A549 (cell line): ENCODE measurements around the gene TENT5C. TPM values are rescaled to one million over a fixed set of nuclear protein-coding genes. Genes with fewer than 3 reads are reported as not detected.

Experiments used
- ATAC-seq, 2 experiments: fragments of 200-7000 bp in 1 of 2; fragments of >200 bp in 1 of 2; cut with Nextera tagmentation in 1 of 2; cut with Tn5 transposase in 1 of 2; 3 replicates each; pipeline versions ENCODE4 v1.8.0 to v1.9.1; 2018 to 2020; ENCODE audit warnings: mild to moderate bottlenecking in 1 of 2, moderate library complexity in 1 of 2
- CTCF ChIA-PET: fragments of 300-600 bp; sonication (Branson Sonifier 250); formaldehyde crosslinking; extraction: SDS; loops from one replicate; lab custom pipeline; 2021; ENCODE audit warnings: antibody characterized with exemption, inconsistent platforms; lab: Yijun Ruan, JAX
- POLR2A ChIA-PET: fragments of 350-600 bp; formaldehyde crosslinking; extraction: SDS; loops from one replicate; lab custom pipeline; 2021; ENCODE audit warnings: antibody characterized with exemption, inconsistent platforms; lab: Yijun Ruan, JAX
- DNase-seq, 2 experiments: peaks; one replicate each; pipeline versions ENCODE4 v3.0.0 to v3.0.0-alpha.2; 2011 to 2016; ENCODE audit warnings: low read depth in 1 of 2, low spot score in 1 of 2
- FAIRE-seq: peaks from 2 replicates; lab custom pipeline; 2011; peaks lifted over from hg19 to GRCh38; lab: Jason Lieb, UNC
- H3K27ac ChIP-seq, 2 experiments: fragments of >200 bp; sonication (Bioruptor Twin); formaldehyde crosslinking; 3 replicates each; pipeline ENCODE4 v1.5.1; 2016 to 2017
- H3K4me1 ChIP-seq: fragments of >200 bp; sonication (Bioruptor Twin); formaldehyde crosslinking; 3 replicates; pipeline ENCODE4 v1.6.1; 2016
- H3K4me2 ChIP-seq: fragments of >200 bp; sonication (Bioruptor Twin); formaldehyde crosslinking; 3 replicates; pipeline ENCODE4 v1.6.1; 2016
- H3K4me3 ChIP-seq: fragments of >200 bp; sonication (Bioruptor Twin); formaldehyde crosslinking; 3 replicates; pipeline ENCODE4 v1.5.1; 2016
- H3K9me3 ChIP-seq: fragments of >200 bp; sonication (Bioruptor Twin); formaldehyde crosslinking; 3 replicates; pipeline ENCODE4 v1.6.1; 2016
- CBX2 ChIP-seq: fragments of 200-600 bp; sonication (generic); IDR thresholded peaks from 2 replicates; pipeline ENCODE4 v1.6.1; 2016; ENCODE audit warnings: low read depth, mild to moderate bottlenecking, borderline replicate concordance
- CHD2 ChIP-seq: fragments of 150-350 bp; IDR thresholded peaks from 2 replicates; pipeline ENCODE4 v1.6.1; 2014; ENCODE audit warnings: low read length; ENCODE audit not compliant: partially characterized antibody
- CHD4 ChIP-seq: fragments of 200-600 bp; sonication (generic); IDR thresholded peaks from 2 replicates; pipeline ENCODE4 v1.6.1; 2016; ENCODE audit warnings: antibody characterized with exemption, mild to moderate bottlenecking, borderline replicate concordance
- EHF ChIP-seq: fragments of 250-450 bp; sonication (Bioruptor Pico); IDR thresholded peaks from 2 replicates; pipeline ENCODE4 v1.5.0; 2020; ENCODE audit warnings: mild to moderate bottlenecking
- EHMT2 ChIP-seq: fragments of 200-600 bp; sonication (generic); IDR thresholded peaks from 2 replicates; pipeline ENCODE4 v1.6.1; 2016; ENCODE audit warnings: antibody characterized with exemption, low read depth, mild to moderate bottlenecking, moderate library complexity
- FOSB ChIP-seq: fragments of 250-450 bp; sonication (Bioruptor Pico); IDR thresholded peaks from 2 replicates; pipeline ENCODE4 v1.5.0; 2020; ENCODE audit warnings: mild to moderate bottlenecking, moderate library complexity
- FOSL2 ChIP-seq, 2 experiments: fragments of 450-650 bp in 1 of 2; fragments of >200 bp in 1 of 2; sonication (Bioruptor Twin) in 1 of 2; formaldehyde crosslinking; IDR thresholded peaks; 2 replicates each; pipeline versions ENCODE4 v1.5.0 to v1.6.1; 2016 to 2020; ENCODE audit warnings: mild to moderate bottlenecking in 1 of 2, moderate library complexity in 1 of 2
- FOXS1 ChIP-seq: fragments of 250-450 bp; sonication (Bioruptor Pico); IDR thresholded peaks from 2 replicates; pipeline ENCODE4 v1.5.0; 2020; ENCODE audit warnings: mild to moderate bottlenecking, moderate library complexity
- HOXB5 ChIP-seq: fragments of 250-450 bp; sonication (Bioruptor Pico); IDR thresholded peaks from 2 replicates; pipeline ENCODE4 v1.5.0; 2020; ENCODE audit warnings: mild to moderate bottlenecking, moderate library complexity
- NR3C1 ChIP-seq: fragments of >200 bp; sonication (Bioruptor Twin); formaldehyde crosslinking; IDR thresholded peaks from 3 replicates; pipeline ENCODE4 v1.6.1; 2017
- PHF8 ChIP-seq: fragments of 200-600 bp; sonication (generic); IDR thresholded peaks from 2 replicates; pipeline ENCODE4 v1.6.1; 2016; ENCODE audit warnings: low read depth, mild to moderate bottlenecking, antibody characterized with exemption, moderate library complexity, borderline replicate concordance
- POLR2AphosphoS2 ChIP-seq: conservative IDR thresholded peaks from 2 replicates; pipeline ENCODE4 v1.6.1; 2012; ENCODE audit warnings: low read length, improper control_type of control experiment, inconsistent platforms
- RAD21 ChIP-seq, 2 experiments: fragments of >200 bp in 1 of 2; sonication (Bioruptor Twin) in 1 of 2; formaldehyde crosslinking in 1 of 2; IDR thresholded peaks in 1 of 2; conservative IDR thresholded peaks in 1 of 2; 2 replicates in 1 of 2; 3 replicates in 1 of 2; pipeline ENCODE4 v1.6.1; 2012 to 2018; ENCODE audit warnings: inconsistent platforms in 1 of 2
- RCOR1 ChIP-seq: fragments of 150-350 bp; IDR thresholded peaks from 2 replicates; pipeline ENCODE4 v1.6.1; 2014; ENCODE audit warnings: antibody characterized with exemption, low read length, low read depth
- SREBF2 ChIP-seq: fragments of 450-650 bp; IDR thresholded peaks from 2 replicates; pipeline ENCODE4 v1.6.1; 2014; ENCODE audit warnings: mild to moderate bottlenecking, moderate library complexity
- TFCP2L1 ChIP-seq: fragments of 250-450 bp; sonication (Bioruptor Pico); IDR thresholded peaks from 2 replicates; pipeline ENCODE4 v1.5.0; 2021; ENCODE audit warnings: mild to moderate bottlenecking
- ZNF302 ChIP-seq: fragments of 250-450 bp; sonication (Bioruptor Pico); IDR thresholded peaks from 2 replicates; pipeline ENCODE4 v1.9.0; 2021; ENCODE audit warnings: inconsistent platforms, mild to moderate bottlenecking, moderate library complexity
- WGBS: methylation state at CpG from one replicate; pipeline ENCODE4 v1.1.6; 2017; ENCODE audit errors: missing lambda C conversion rate; 5-methylcytosine and 5-hydroxymethylcytosine counted together
- polyA plus RNA-seq, 4 experiments: library from polyadenylated mRNA; depleted of rRNA in 3 of 4; stranded (reverse); fragments of >200 nt; fragmentation: RNase III in 1 of 4; extraction: RNeasy Plus Mini Kit Qiagen cat#74134 plus additional on column Dnase treatment in 1 of 4; gene quantifications; 2 replicates in 3 of 4; 3 replicates in 1 of 4; pipeline ENCODE4 v1.2.3, GENCODE V29; 2011 to 2017
- TF ChIP-seq, protein P1 (sequence below): fragments of 250-450 bp; sonication (Bioruptor Pico); IDR thresholded peaks from 2 replicates; pipeline ENCODE4 v1.5.0; 2020; ENCODE audit warnings: low read depth, mild to moderate bottlenecking, moderate library complexity
- TF ChIP-seq, protein P2 (sequence below): fragments of >200 bp; sonication (Bioruptor Twin); formaldehyde crosslinking; IDR thresholded peaks from 3 replicates; pipeline ENCODE4 v1.6.1; 2016

TENT5C gene
- polyA plus RNA-seq, 2 of the 4 experiments (the other 2 are of a cell fraction): 0.14 to 0.17 TPM

DNA sequence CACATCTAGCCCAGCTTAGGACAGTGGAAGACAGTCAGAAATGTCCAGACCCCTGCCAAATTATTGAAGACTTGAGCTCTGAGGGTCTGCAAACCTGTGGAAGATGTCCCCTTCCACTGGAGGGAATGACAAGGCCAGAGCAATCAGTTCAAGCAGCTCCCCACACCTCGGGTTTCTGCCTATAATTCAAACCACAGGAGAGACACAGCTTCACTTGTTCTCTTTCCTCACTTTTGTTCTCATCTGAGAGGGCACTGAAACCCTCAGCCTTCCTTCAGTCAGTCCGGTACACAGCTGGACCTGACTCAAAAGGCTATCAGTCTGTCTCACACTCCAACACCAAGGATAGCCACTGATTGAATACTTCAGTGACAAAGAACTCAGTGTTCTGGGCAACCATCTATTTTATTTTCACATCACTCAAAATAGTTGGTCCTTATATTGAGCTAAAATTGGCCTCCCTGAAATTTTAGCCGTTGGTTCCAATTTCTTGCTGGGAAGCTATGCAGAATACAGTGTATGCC lies 70.1 kb downstream of the TENT5C start:
- FAIRE-seq (no peak), ATAC-seq (no peak), DNase-seq (no peak)
- no peak overlapping the region for H3K27ac ChIP-seq
- ChIA-PET POLR2A (no interaction called here), CTCF (interaction anchor here (1.3 to 2.1 kb wide), 2 partner anchors 10 to 140 kb away, joined by 3 to 8 read pairs; no protein-coding TSS in a partner anchor)
- no peak overlapping the region for H3K4me3 ChIP-seq
- H3K9me3 ChIP-seq: no peaks in the 10 kb centered on the region
- peaks cover 3% of the 10 kb centered on the region; the same call in 1 of the 3 replicates for H3K4me1 ChIP-seq
- no peak overlapping the region for H3K4me2 ChIP-seq
- TF ChIP-seq HOXB5 (CRISPR knock-in tag) (no peak), CHD4 (no peak), RAD21 (conservative IDR thresholded peaks at IDR 0.05 in 1 of 2, IDR thresholded peaks at IDR 0.05 in 1 of 2) (no peak), POLR2AphosphoS2 (no peak), EHMT2 (no peak), NR3C1 (no peak), FOXS1 (CRISPR knock-in tag) (no peak), TFCP2L1 (CRISPR knock-in tag) (no peak), ZNF302 (CRISPR knock-in tag) (no peak)
- TF ChIP-seq, protein P1, sequence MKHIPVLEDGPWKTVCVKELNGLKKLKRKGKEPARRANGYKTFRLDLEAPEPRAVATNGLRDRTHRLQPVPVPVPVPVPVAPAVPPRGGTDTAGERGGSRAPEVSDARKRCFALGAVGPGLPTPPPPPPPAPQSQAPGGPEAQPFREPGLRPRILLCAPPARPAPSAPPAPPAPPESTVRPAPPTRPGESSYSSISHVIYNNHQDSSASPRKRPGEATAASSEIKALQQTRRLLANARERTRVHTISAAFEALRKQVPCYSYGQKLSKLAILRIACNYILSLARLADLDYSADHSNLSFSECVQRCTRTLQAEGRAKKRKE (CRISPR knock-in tag): no peak
- TF ChIP-seq, all 56 proteins: peak for 0
- 46% methylated on average over 3 of the region's 3 CpGs for WGBS

DNA sequence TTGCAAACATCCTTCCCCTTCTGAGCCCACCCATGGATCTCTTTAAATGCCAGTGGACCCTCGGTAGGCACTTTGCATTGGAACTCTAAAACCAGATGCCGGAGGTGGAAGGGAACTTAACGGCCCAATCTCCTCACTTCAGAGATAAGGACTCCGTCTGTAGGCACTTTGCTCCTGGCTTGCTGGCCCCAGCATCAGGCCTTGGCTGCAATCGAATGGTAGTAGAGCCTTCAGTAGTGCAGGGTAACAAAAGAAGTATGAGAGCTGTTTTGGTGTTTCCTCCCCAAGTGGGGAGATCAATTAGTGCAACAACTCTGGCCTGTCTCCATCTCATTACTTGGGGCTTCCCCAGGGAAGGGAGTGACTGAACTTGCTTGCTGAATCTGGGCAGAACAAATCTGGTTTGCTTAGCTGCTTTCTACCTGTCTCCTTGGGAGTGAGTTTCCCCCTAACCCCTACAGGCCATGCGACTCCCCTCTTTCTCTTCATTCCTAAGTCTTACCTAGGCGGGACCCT lies 70.8 kb downstream of the TENT5C start:
- Histone ChIP-seq H3K4me3 (no peak overlapping the region), H3K9me3 (no peaks in the 10 kb centered on the region), H3K4me1 (peaks cover 3% of the 10 kb centered on the region; the same call in 1 of the 3 replicates), H3K27ac (no peak overlapping the region), H3K4me2 (no peak overlapping the region)
- POLR2A ChIA-PET: no interaction called here
- CTCF ChIA-PET: interaction anchor here (0.5 kb wide), 1 partner anchor 164 kb away, joined by 3 read pairs; no protein-coding TSS in a partner anchor
- 62% methylated on average over 6 of the region's 7 CpGs for WGBS
- DNase-seq (no peak), ATAC-seq (no peak), FAIRE-seq (no peak)
- TF ChIP-seq, protein P2, sequence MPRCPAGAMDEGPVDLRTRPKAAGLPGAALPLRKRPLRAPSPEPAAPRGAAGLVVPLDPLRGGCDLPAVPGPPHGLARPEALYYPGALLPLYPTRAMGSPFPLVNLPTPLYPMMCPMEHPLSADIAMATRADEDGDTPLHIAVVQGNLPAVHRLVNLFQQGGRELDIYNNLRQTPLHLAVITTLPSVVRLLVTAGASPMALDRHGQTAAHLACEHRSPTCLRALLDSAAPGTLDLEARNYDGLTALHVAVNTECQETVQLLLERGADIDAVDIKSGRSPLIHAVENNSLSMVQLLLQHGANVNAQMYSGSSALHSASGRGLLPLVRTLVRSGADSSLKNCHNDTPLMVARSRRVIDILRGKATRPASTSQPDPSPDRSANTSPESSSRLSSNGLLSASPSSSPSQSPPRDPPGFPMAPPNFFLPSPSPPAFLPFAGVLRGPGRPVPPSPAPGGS: no peak
- TF ChIP-seq CBX2 (no peak), RCOR1 (no peak), TFCP2L1 (CRISPR knock-in tag) (no peak), EHF (no peak), PHF8 (no peak), CHD2 (no peak), SREBF2 (no peak), FOSB (CRISPR knock-in tag) (no peak), HOXB5 (CRISPR knock-in tag) (no peak), RAD21 (conservative IDR thresholded peaks at IDR 0.05 in 1 of 2, IDR thresholded peaks at IDR 0.05 in 1 of 2) (no peak), FOSL2 (IDR thresholded peaks at IDR 0.05) (no peak), FOSL2 (CRISPR knock-in tag; IDR thresholded peaks at IDR 0.05) (no peak)

Other genes with a start within 250 kb of the TENT5C start
- 18.1 and 18.7 TPM in 2 replicates for gene MAN1A2, start 238.6 kb upstream of the TENT5C start, polyA plus RNA-seq (2011; rRNA removed)
- 7.9 to 10.2 TPM (median 8.5 TPM) in 3 replicates for gene MAN1A2, start 238.6 kb upstream of the TENT5C start, polyA plus RNA-seq (2017; fragmentation: RNase III; extraction: RNeasy Plus Mini Kit Qiagen cat#74134 plus additional on column Dnase treatment)